Endodermal cell (in vitro differentiated cells): ENCODE data around the gene CYLC2. TPM values are rescaled to one million over a fixed set of nuclear protein-coding genes. Genes with fewer than 3 reads are reported as not detected.

Source experiments
- DNase-seq: peaks from one replicate; pipeline ENCODE4 v3.0.0-alpha.2; 2017
- H3K27ac ChIP-seq: 2 replicates; pipeline ENCODE4 v1.5.1; 2013; ENCODE audit warnings: mild to moderate bottlenecking, low read depth, low read length, moderate library complexity
- H3K27me3 ChIP-seq: 2 replicates; pipeline ENCODE4 v1.6.1; 2013; ENCODE audit warnings: mild to moderate bottlenecking, low read length, moderate library complexity; ENCODE audit not compliant: insufficient read depth, control insufficient read depth, poor library complexity, severe bottlenecking
- H3K36me3 ChIP-seq: 2 replicates; pipeline ENCODE4 v1.7.0; 2013; ENCODE audit warnings: mild to moderate bottlenecking, low read length, moderate library complexity; ENCODE audit not compliant: control insufficient read depth, insufficient read depth
- H3K4me1 ChIP-seq: one replicate; pipeline ENCODE4 v1.7.0; 2013; ENCODE audit warnings: low read length; ENCODE audit not compliant: control insufficient read depth, insufficient read depth
- H3K4me3 ChIP-seq: 2 replicates; pipeline ENCODE4 v1.5.1; 2013; ENCODE audit warnings: mild to moderate bottlenecking, low read length, moderate library complexity
- H3K9ac ChIP-seq: 2 replicates; pipeline ENCODE4 v1.6.1; 2013; ENCODE audit warnings: mild to moderate bottlenecking, low read length, moderate library complexity; ENCODE audit not compliant: poor library complexity, severe bottlenecking; ENCODE audit errors: extremely low read depth
- H3K9me3 ChIP-seq: 2 replicates; pipeline ENCODE4 v1.6.1; 2013; ENCODE audit warnings: mild to moderate bottlenecking, low read length, moderate library complexity; ENCODE audit not compliant: control insufficient read depth
- H3K27ac Mint-ChIP-seq: 2 replicates; pipeline ENCODE4 v1.8.0; 2020; ENCODE audit warnings: mixed read lengths
- H3K27me3 Mint-ChIP-seq: 2 replicates; pipeline ENCODE4 v1.8.0; 2021; ENCODE audit warnings: mild to moderate bottlenecking, mixed read lengths; ENCODE audit not compliant: insufficient read depth
- H3K36me3 Mint-ChIP-seq: 2 replicates; pipeline ENCODE4 v1.8.0; 2020; ENCODE audit warnings: low read depth, mixed read lengths
- H3K4me1 Mint-ChIP-seq: 2 replicates; pipeline ENCODE4 v1.8.0; 2020; ENCODE audit warnings: mixed read lengths
- H3K4me3 Mint-ChIP-seq: 2 replicates; pipeline ENCODE4 v1.8.0; 2020; ENCODE audit warnings: mild to moderate bottlenecking, moderate library complexity, mixed read lengths
- H3K9me3 Mint-ChIP-seq: 2 replicates; pipeline ENCODE4 v1.8.0; 2020; ENCODE audit warnings: mild to moderate bottlenecking, mixed read lengths
- WGBS, 2 experiments: methylation state at CpG; one replicate each; pipeline versions ENCODE4 v1.1.5 to v1.1.7; 2013; ENCODE audit warnings: missing lambda C conversion rate in 2 of 2, mixed read lengths in 1 of 2; ENCODE audit not compliant: insufficient coverage in 1 of 2, insufficient read length in 1 of 2; 5-methylcytosine and 5-hydroxymethylcytosine counted together
- total RNA-seq, 2 donors: library from RNA; stranded (reverse); fragmentation: NEBNext Ultra II Directional in 1 of 2; extraction: Animal tissue kit (Norgen Biotek cat#: 25700) in 1 of 2; gene quantifications; 2 replicates in 1 of 2; 3 replicates in 1 of 2; pipeline ENCODE4 v1.2.1, GENCODE V29; 2021
- TF ChIP-seq, protein P1 (sequence below): fragments of 200-600 bp; sonication (generic); conservative IDR thresholded peaks from 2 replicates; pipeline ENCODE4 v1.5.0; 2021; ENCODE audit warnings: antibody characterized with exemption, mild to moderate bottlenecking

The CYLC2 gene
- total RNA-seq, 2 donors from 2014 or later = not detected

DNA sequence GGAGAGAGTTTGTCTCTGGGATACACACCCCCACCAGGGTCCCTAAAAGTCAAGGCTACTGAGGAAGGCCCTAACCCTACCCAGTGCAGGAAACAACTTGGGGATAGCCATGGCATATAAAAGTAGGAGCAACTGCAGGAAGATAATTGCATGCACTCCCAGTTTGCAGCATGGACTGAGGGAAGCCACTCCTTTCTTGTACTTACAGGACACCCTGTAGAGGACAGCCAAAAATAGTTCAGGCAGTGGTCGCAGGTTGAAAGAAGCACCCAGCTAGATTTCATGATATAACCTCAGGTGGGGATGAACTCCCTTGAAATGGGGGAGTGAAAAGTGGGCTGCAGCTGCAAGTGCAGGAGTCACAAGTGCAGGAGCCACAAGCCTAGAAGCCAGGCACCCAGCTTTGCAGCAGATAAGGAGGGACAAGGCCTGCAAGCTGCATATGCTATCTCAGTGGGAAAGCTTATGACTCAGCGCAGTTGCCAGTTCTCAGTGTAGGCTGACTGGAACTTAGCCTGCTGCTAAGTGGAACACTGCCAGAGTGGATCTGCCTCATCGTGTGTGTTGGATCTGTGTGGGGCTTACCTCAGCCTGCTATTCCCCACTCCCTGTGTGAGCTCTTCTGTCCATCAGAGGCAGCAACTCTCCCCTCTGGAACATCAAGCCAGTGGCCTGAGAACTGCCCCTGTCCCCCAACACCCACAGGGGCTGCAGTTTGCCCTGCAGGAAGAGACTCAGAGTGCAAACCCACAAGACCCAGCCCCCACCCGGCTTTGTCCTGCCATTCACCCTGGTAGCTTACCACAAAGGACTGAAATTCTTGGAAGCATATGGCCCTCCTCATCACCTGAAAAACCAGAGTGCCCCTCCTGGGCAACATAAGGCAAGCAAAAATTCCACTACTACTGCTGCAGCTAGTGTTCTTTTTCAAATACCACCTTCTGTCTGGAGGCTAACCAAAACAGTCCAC, 42.7 kb downstream of the CYLC2 start:
- WGBS, 2 experiments = 80 to 87% methylated on average over 3 to 4 of the region's 4 CpGs

DNA sequence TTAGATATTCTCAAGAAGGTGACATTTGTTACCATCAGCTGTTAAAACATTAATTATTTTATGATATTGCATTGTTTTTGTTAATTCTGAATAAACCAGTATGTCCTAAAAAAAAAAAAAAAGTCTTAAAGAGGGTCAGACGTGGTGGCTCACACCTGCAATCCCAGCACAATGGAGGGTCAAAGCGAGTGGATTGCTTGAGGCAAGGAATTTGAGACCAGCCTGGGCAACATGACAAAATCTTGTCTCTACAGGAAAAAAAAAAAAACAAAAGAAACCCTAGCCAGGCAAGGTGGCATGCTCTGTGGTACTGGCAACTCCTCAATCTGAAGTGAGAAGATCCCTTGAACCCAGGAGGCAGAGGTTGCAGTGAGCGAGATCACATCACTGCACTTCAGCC, 46.8 kb downstream of the CYLC2 start:
- Histone ChIP-seq H3K9me3 (peaks cover 36% of the 10 kb centered on the region), H3K27me3 (no peaks in the 10 kb centered on the region), H3K4me1 (no peaks in the 10 kb centered on the region), H3K4me3 (no peak overlapping the region), H3K27ac (no peak overlapping the region), H3K9ac (no peak overlapping the region), H3K36me3 (no peaks in the 10 kb centered on the region)
- DNase-seq = peak; percentile 43
- Mint-ChIP-seq H3K27ac (no peak overlapping the region), H3K9me3 (peaks cover 16% of the 10 kb centered on the region), H3K36me3 (no peaks in the 10 kb centered on the region), H3K4me3 (no peak overlapping the region), H3K27me3 (no peaks in the 10 kb centered on the region), H3K4me1 (peaks cover 39% of the 10 kb centered on the region)
- WGBS, 2 experiments = 33 to 52% methylated on average over 1 to 3 of the region's 3 CpGs
- TF ChIP-seq, protein P1, sequence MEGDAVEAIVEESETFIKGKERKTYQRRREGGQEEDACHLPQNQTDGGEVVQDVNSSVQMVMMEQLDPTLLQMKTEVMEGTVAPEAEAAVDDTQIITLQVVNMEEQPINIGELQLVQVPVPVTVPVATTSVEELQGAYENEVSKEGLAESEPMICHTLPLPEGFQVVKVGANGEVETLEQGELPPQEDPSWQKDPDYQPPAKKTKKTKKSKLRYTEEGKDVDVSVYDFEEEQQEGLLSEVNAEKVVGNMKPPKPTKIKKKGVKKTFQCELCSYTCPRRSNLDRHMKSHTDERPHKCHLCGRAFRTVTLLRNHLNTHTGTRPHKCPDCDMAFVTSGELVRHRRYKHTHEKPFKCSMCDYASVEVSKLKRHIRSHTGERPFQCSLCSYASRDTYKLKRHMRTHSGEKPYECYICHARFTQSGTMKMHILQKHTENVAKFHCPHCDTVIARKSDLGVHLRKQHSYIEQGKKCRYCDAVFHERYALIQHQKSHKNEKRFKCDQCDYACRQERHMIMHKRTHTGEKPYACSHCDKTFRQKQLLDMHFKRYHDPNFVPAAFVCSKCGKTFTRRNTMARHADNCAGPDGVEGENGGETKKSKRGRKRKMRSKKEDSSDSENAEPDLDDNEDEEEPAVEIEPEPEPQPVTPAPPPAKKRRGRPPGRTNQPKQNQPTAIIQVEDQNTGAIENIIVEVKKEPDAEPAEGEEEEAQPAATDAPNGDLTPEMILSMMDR = no peak

More for the DNA sequence above, 42.7 kb downstream of the CYLC2 start:
- Histone ChIP-seq H3K9me3 (peaks cover 38% of the 10 kb centered on the region), H3K4me3 (no peak overlapping the region), H3K4me1 (no peaks in the 10 kb centered on the region), H3K27ac (no peak overlapping the region), H3K27me3 (no peaks in the 10 kb centered on the region), H3K36me3 (no peaks in the 10 kb centered on the region), H3K9ac (no peak overlapping the region)
- peak; percentile 68 for DNase-seq
- Mint-ChIP-seq H3K36me3 (no peaks in the 10 kb centered on the region), H3K4me3 (no peak overlapping the region), H3K9me3 (peaks cover 5% of the 10 kb centered on the region), H3K27ac (peak overlapping the region; percentile 44), H3K4me1 (peaks cover 39% of the 10 kb centered on the region), H3K27me3 (no peaks in the 10 kb centered on the region)
- TF ChIP-seq, protein P1 = no peak
